SKM-1 treated with dmso at 0.1 percent for 144 hours (cell line): ENCODE measurements around the gene HSPH1.
"Not testable (repeated sequence)": the region's sequence is repeated elsewhere in the genome, so short reads cannot be mapped to it uniquely, and the experiment has no call there.

Source experiments
- DNase-seq: peaks from one replicate; lab custom pipeline; 2025; ENCODE audit not compliant: unreplicated experiment; lab: John Stamatoyannopoulos, UW

Gene HSPH1

GRCh38 chr13:31177813-31178495 lies 16.2 kb upstream of the HSPH1 start:
- not testable (repeated sequence) for DNase-seq

- no peak for DNase-seq
These were observed 14.3 kb upstream of the HSPH1 start for GRCh38 chr13:31175847-31176532.

GRCh38 chr13:31174018-31174417 lies 12.3 kb upstream of the HSPH1 start:
- DNase-seq = no peak

GRCh38 chr13:31172535-31172934 lies 10.8 kb upstream of the HSPH1 start:
- DNase-seq = no peak

GRCh38 chr13:31172001-31172400 lies 10.3 kb upstream of the HSPH1 start:
- no peak for DNase-seq

DNA sequence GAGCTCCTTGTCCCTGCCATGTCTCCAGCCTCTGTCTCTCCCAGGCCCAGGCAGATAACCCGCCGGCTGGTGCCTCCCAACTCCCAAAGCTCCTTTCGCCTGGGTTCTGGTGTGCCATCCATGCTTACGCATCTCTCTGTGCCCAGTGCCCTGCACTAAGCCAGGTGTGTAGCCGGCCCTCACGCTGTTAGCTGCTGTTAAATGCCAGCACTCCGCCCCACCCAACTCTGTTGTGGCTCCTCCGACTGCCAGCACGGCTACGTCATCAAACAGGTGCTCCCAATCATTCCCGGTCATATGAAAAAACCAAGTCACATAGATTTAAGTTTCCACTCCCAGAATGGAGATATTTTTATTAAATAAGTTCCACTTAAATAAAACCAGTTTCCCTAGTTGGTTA lies 7.0 kb upstream of the HSPH1 start:
- no peak for DNase-seq

DNA sequence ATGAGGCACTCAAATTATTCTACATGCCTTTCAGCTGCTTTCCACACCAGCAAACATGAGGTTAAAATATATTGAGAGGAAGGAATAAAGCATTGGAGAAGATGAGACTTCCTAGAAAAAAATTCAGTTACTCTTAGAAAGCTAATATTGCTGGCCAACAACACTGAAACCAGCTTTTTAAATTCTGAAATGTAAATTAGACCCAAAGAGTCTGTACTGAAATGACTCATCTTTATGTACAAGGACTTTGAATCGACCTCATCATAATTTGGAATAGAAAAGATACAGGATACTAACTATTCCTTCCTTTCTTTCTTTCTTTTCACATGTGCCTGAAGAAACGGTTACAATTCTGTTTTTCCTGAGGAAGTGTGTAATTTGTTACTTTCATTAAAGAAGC lies 6.5 kb upstream of the HSPH1 start:
- no peak for DNase-seq

- no peak for DNase-seq
These were observed 5.8 kb upstream of the HSPH1 start for GRCh38 chr13:31167490-31167889.

GRCh38 chr13:31166591-31166990 lies 4.9 kb upstream of the HSPH1 start:
- DNase-seq = no peak

DNA sequence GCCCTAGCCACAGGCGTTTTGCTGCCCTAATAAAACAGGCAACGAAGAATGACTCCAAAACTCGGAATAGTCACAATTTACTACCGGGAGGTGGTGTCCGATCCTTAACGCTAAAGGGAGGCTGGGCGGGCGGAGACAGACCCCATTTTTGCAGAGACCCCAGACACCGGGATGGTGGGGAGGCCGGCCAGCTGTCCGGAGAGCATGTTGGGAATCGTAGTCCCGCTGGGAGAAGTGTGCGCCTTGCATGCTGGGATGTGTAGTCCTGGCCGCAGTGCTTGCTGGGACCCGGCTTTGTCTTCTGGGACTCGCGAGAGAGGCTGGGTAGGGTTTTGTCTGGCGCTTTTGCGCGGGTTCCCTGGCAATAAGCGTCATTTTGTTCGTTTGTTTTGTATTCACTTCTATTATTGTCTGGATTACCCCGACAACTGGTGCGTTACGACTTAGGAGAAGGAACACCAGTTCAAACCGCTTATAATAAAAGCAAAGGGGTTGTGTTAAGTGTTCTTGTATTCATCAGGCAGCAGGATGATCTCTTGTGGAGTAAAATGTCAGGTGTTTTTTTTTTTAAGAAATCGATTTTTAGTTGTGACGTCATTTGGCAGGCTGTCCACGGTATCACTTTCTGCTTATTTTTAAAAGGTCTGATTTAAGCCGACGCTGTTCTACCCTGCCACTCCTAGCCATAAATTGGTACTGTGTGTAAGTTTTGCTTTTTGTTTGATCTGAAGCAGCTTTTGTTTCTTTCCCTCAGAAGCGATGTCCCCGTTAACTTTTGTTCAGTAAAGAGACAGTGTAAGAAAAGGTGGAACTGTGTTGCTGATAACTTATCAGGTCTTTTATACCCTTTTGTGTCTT lies 676 bp upstream of the HSPH1 start:
- peak; percentile 93 for DNase-seq

GRCh38 chr13:31160857-31161556 lies 697 bp downstream of the HSPH1 start:
- DNase-seq = peak; percentile 42

GRCh38 chr13:31159306-31159705 lies 2.4 kb downstream of the HSPH1 start:
- no peak for DNase-seq

- DNase-seq = no peak
These were observed 6.8 kb downstream of the HSPH1 start for GRCh38 chr13:31154939-31155338.

DNA sequence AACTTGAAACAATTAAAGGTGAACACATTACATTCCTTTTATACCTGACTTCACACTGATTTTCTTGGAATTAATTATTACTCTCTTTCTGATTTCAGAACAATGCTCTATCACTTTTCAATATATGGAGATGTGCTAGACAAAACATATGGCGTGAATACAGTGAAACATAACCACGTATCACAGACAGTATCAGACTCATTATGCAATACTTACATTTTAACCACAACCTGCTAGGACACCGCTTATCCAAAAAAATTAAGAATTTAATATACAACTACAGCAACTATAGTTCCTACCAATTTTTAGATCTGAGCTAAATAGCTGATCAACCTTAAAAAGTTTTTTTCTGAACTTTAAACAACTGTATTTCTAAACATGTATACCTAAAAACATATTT lies 9.9 kb downstream of the HSPH1 start:
- no peak for DNase-seq

DNA sequence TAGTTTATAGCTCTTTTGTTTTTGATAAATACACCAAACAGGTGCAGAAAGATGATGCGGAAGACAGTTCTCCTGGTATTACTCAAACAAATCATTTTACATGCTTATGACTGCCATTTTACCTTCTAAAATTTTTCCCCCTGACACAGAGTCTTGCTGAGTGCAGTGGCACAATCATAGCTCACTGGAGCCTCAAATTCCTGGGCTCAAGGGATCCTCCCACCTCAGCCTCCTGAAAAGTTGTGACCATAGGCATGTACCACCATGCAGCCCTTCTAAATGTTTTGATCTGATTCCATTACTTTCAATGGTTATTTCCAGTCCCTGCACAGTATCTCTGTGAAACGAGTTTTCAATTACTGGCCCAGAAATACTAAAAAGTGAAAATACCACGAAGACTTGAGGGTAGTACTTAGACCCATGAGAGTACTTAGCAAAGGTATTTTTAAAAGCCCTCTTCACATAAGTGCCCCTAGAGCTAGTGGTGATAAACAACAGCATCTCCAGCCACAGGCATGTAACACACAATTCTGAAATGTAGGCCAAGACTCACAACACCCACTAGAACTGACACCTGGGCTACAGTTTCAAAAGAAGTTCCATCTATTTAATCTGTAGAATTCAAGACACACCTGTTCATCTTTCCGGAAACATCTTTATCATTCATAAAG lies 11.3 kb downstream of the HSPH1 start:
- no peak for DNase-seq

DNA sequence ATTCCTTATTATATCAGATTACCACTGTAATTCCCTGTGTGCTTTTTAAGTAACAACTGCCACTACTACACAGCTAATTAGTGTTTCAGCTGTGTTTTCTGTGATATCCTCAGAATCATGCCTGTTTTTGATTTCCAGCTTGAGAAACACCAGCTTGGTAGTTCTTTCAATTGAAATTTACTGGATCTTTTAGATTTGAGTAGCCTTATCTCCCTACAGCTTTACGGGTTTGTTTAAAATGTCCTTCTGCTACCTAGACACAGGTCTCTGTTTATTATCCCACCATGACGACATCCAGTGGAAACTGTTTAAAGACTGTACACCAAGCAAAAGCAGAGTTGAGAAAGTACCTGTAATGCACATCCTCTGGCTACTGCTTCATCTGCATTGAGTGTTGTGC lies 12.1 kb downstream of the HSPH1 start:
- no peak for DNase-seq

DNA sequence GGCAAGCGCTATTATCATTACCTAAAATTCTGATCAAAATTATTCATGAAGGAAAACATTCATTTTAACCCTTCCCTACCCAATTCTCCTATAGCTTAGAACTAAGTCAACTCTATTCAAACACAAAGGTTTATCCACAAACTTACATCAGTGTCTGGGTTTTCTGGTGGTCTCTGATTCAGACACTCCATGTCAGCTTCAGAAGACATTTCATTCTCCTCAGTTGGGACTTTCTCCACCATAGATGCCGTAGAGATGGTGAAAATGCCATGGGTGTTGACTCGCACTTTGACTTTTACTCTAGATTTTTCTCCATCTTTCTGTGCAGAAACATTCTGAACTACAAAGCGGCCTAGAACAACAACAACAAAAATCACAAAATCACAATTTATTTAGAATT lies 16.3 kb downstream of the HSPH1 start:
- no peak for DNase-seq

- no peak for DNase-seq
These were observed 23.2 kb downstream of the HSPH1 start for GRCh38 chr13:31138515-31138914.

- no peak for DNase-seq
These were observed 25.0 kb downstream of the HSPH1 start for GRCh38 chr13:31136724-31137123.

DNA sequence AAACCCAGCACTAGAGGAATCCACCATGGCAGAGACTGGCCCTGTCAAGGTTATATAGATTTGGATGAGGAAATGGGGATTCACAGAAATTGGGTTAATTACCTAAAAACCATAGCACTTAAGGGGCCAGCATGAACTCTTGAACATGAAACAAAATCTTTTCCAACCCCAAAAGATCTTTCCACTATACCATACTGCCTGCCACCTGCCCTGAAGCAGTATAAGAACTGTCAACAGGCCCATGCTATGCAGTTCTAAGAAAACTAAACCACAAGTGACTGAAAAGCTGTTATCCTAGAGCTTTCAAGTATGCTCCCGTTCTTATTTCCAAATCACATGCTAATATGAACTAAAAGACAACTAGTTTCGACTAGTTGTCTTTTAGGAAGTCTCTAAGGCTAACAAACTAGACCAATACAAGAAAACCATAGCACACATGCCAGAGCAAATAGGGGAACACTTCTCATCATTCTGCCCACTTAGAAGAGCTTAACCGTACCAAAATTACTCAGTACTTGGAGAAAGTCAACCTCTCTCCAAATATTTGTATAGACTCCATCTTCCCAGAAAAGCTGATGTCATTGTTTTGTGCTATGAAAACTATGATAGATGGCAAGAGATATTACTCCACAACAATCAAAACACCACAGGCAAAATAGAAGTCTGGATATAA lies 27.5 kb downstream of the HSPH1 start:
- DNase-seq = no peak
